Esophagus squamous epithelium (tissue), 4 donors: Measurements from ENCODE around the gene C5orf15.

Experiments used
- CTCF ChIP-seq, 6 experiments: fragments of 450-650 bp in 4 of 6; fragments of 200-600 bp in 2 of 6; sonication (generic) in 2 of 6; IDR thresholded peaks; one replicate each; pipeline ENCODE4 v1.5.1; 2016 to 2019; ENCODE audit warnings: antibody characterized with exemption in 6 of 6, mild to moderate bottlenecking in 4 of 6, moderate library complexity in 4 of 6
- POLR2A ChIP-seq, 4 donors: fragments of 450-650 bp; IDR thresholded peaks; one replicate each; pipeline ENCODE4 v1.6.1; 2017; ENCODE audit warnings: antibody characterized with exemption in 4 of 4, mild to moderate bottlenecking in 4 of 4, moderate library complexity in 3 of 4

DNA sequence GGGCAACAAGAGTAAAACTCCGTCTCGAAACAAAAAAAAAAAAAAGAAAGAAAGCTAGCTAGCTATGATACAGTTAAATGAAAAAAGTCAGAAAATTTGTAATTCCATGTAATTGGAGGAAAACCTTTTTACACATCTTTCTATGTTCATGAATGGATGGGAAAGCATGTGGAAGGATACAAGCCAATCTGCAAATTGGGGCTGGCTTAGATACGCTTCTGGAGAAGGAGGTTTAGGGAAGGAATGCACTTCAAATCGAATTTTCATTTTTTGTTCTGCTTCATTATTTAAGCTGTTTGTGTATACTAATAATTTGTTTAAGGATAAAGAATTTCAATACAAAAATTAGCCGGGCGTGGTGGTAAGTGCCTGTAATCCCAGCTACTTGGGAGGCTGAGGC is 29.6 kb upstream of the C5orf15 start:
- TF ChIP-seq CTCF (IDR thresholded peaks at IDR 0.05) (no peak), POLR2A (IDR thresholded peaks at IDR 0.05) (no peak)
